Caco-2 (cell line): Measurements from ENCODE around the gene CEP112. TPM values are rescaled to one million over a fixed set of nuclear protein-coding genes. Genes with fewer than 3 reads are reported as not detected.

Experiments
- BruUV-seq: library from RNA; stranded (reverse); fragments of 400-500 nt; replicated peaks from 2 replicates; lab custom pipeline; 2021; lab: Mats Ljungman, UMichigan
- CTCF ChIA-PET: fragments of 300-600 bp; sonication (Branson Sonifier 250); formaldehyde crosslinking; loops from one replicate; lab custom pipeline; 2022; ENCODE audit warnings: antibody characterized with exemption; lab: Charles Lee
- POLR2A ChIA-PET: fragments of 300-600 bp; sonication (Branson Sonifier 250); formaldehyde crosslinking; loops from one replicate; lab custom pipeline; 2022; ENCODE audit warnings: antibody characterized with exemption; lab: Charles Lee
- DNase-seq, 2 experiments: peaks; one replicate each; pipeline versions ENCODE4 v3.0.0 to v3.0.0-alpha.2; 2020 to 2022
- H3K27me3 ChIP-seq: replicated peaks from 2 replicates; pipeline ENCODE4 v1.6.0; 2011; ENCODE audit warnings: low read length; ENCODE audit not compliant: control insufficient read depth, insufficient read depth
- H3K36me3 ChIP-seq: 2 replicates; pipeline ENCODE4 v1.5.1; 2011; ENCODE audit warnings: low read length; ENCODE audit not compliant: control insufficient read depth, insufficient read depth
- H3K4me1 ChIP-seq: fragments of 250-450 bp; sonication (Bioruptor Pico); 2 replicates; pipeline ENCODE4 v1.5.1; 2020; ENCODE audit warnings: mild to moderate bottlenecking
- H3K4me3 ChIP-seq: 2 replicates; pipeline ENCODE4 v1.5.1; 2011; ENCODE audit warnings: low read depth, mild to moderate bottlenecking, control low read depth, low read length
- H3K9me3 ChIP-seq: fragments of 250-450 bp; sonication (Bioruptor Pico); 2 replicates; pipeline ENCODE4 v1.5.1; 2020; ENCODE audit warnings: mild to moderate bottlenecking, moderate library complexity
- H3K27ac Mint-ChIP-seq: one replicate; pipeline ENCODE4 v1.8.0; 2022; ENCODE audit warnings: mixed read lengths; ENCODE audit not compliant: unreplicated experiment
- H3K27me3 Mint-ChIP-seq: one replicate; pipeline ENCODE4 v1.8.0; 2022; ENCODE audit warnings: mixed read lengths; ENCODE audit not compliant: insufficient read depth, unreplicated experiment
- H3K36me3 Mint-ChIP-seq: one replicate; pipeline ENCODE4 v1.8.0; 2022; ENCODE audit warnings: mild to moderate bottlenecking, mixed read lengths; ENCODE audit not compliant: insufficient read depth, unreplicated experiment
- H3K4me1 Mint-ChIP-seq: one replicate; pipeline ENCODE4 v1.8.0; 2022; ENCODE audit warnings: low read depth, mixed read lengths; ENCODE audit not compliant: unreplicated experiment
- H3K4me3 Mint-ChIP-seq: one replicate; pipeline ENCODE4 v1.8.0; 2022; ENCODE audit warnings: mild to moderate bottlenecking, moderate library complexity, mixed read lengths; ENCODE audit not compliant: unreplicated experiment
- H3K9me3 Mint-ChIP-seq: one replicate; pipeline ENCODE4 v1.8.0; 2022; ENCODE audit warnings: mixed read lengths; ENCODE audit not compliant: unreplicated experiment
- CTCF ChIP-seq, 2 experiments: fragments of 200-600 bp in 1 of 2; IDR thresholded peaks; 1 replicate in 1 of 2; 2 replicates in 1 of 2; pipeline versions ENCODE4 v1.5.1 to v1.8.0; 2011 to 2022; ENCODE audit warnings: antibody characterized with exemption in 1 of 2, control low read depth in 1 of 2, inconsistent platforms in 1 of 2, low read depth in 1 of 2, low read length in 1 of 2, mild to moderate bottlenecking in 1 of 2, moderate library complexity in 1 of 2; ENCODE audit not compliant: insufficient read depth in 1 of 2, severe bottlenecking in 1 of 2, unreplicated experiment in 1 of 2
- intact Hi-C: fragments of 100-400 bp; cut with micrococcal nuclease; formaldehyde crosslinking; loops from one replicate; pipeline ENCODE4 v1.10.0; 2022; ENCODE audit not compliant: unreplicated experiment
- total RNA-seq: library from RNA; stranded (reverse); gene quantifications from 2 replicates; pipeline ENCODE4 v1.2.3, GENCODE V29; 2022

The CEP112 gene
- total RNA-seq, 1 experiment from 2014 or later, result 4.7 TPM

DNA sequence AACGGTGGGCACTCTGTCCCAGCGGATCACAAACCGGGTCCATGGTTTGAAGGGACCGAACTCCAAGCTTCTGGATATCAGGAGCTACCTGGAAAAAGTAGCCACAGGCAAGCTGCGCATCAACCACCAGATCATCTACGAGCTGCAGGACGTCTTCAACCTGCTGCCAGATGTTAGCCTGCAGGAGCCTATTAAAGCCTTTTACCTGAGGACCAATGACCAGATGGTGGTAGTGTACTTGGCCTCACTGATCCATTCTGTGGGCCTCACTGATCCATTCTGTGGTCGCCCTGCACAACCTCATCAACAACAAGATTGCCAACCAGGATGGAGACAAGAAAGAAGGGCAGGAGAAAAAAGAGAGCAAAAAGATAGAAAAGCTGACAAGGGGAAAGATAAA, 6.3 kb upstream of the CEP112 start:
- Mint-ChIP-seq H3K27me3 (no peaks in the 10 kb centered on the region), H3K4me1 (peaks cover 7% of the 10 kb centered on the region), H3K9me3 (no peaks in the 10 kb centered on the region), H3K27ac (no peak overlapping the region), H3K4me3 (no peak overlapping the region), H3K36me3 (no peaks in the 10 kb centered on the region)
- POLR2A ChIA-PET, result no interaction called here
- TF ChIP-seq CTCF (IDR thresholded peaks at IDR 0.05; ENCODE audit: insufficient read depth in 1 of 2, low read depth in 1 of 2, low read length in 1 of 2, severe bottlenecking in 1 of 2, unreplicated experiment in 1 of 2), result no peak
- no peak for DNase-seq
- intact Hi-C loops, result no loop called here
- Histone ChIP-seq H3K27me3 (no peaks in the 10 kb centered on the region), H3K4me3 (no peak overlapping the region), H3K36me3 (no peaks in the 10 kb centered on the region), H3K4me1 (peaks cover under 1% of the 10 kb centered on the region; the same call in 1 of the 2 replicates), H3K9me3 (no peaks in the 10 kb centered on the region)
- BruUV-seq, result no TSS peak
- CTCF ChIA-PET, result no interaction called here

DNA sequence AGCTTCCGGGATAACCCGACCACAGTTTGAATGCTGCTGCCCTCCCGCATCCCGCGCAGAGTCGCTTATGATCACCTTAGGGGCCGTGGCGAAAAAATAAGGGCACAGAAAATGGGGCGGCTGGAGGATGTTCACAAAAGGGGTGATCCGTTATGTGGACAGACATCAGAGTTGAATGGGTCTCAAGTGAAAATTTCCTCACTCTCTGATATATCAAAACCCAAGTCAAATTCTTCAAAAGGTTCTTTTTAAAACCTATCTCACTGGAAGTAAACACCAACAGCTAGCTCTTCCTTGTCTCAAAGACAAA, 400 bp upstream of the CEP112 start:
- Histone ChIP-seq H3K36me3 (no peaks in the 10 kb centered on the region), H3K9me3 (no peaks in the 10 kb centered on the region), H3K27me3 (no peaks in the 10 kb centered on the region), H3K4me1 (peaks cover 10% of the 10 kb centered on the region; the same call in 1 of the 2 replicates), H3K4me3 (peak overlapping the region; percentile 75)
- Mint-ChIP-seq H3K27me3 (no peaks in the 10 kb centered on the region), H3K4me1 (no peaks in the 10 kb centered on the region), H3K36me3 (no peaks in the 10 kb centered on the region), H3K4me3 (peak overlapping the region; percentile 72), H3K9me3 (no peaks in the 10 kb centered on the region), H3K27ac (peak overlapping the region; percentile 53)
- intact Hi-C loops, result no loop called here
- POLR2A ChIA-PET, result interaction anchor here (0.6 kb wide), 1 partner anchor 273 kb away, joined by 3 read pairs; no protein-coding TSS in a partner anchor
- TF ChIP-seq CTCF (IDR thresholded peaks at IDR 0.05; ENCODE audit: insufficient read depth in 1 of 2, low read depth in 1 of 2, low read length in 1 of 2, severe bottlenecking in 1 of 2, unreplicated experiment in 1 of 2), result no peak
- no peak for DNase-seq
- CTCF ChIA-PET, result no interaction called here
- no TSS peak for BruUV-seq

GRCh38 chr17:66190738-66191592, 968 bp downstream of the CEP112 start:
- DNase-seq, result no peak
- TF ChIP-seq CTCF (IDR thresholded peaks at IDR 0.05; ENCODE audit: insufficient read depth in 1 of 2, low read depth in 1 of 2, low read length in 1 of 2, severe bottlenecking in 1 of 2, unreplicated experiment in 1 of 2), result no peak
- Histone ChIP-seq H3K4me1 (peaks cover 10% of the 10 kb centered on the region; the same call in 1 of the 2 replicates), H3K27me3 (no peaks in the 10 kb centered on the region), H3K36me3 (no peaks in the 10 kb centered on the region), H3K9me3 (no peaks in the 10 kb centered on the region), H3K4me3 (peak overlapping the region; percentile 75)
- Mint-ChIP-seq H3K4me3 (peak overlapping the region; percentile 72), H3K9me3 (no peaks in the 10 kb centered on the region), H3K36me3 (no peaks in the 10 kb centered on the region), H3K4me1 (no peaks in the 10 kb centered on the region), H3K27ac (peak overlapping the region; percentile 43), H3K27me3 (no peaks in the 10 kb centered on the region)
- TSS peak; percentile 40 for BruUV-seq
- ChIA-PET CTCF (no interaction called here), POLR2A (no interaction called here)
- intact Hi-C loops, result no loop called here
